HCT116 (cell line): ENCODE measurements around the gene TRIM10.

ENCODE experiments used
- EZH2phosphoT487 ChIP-seq: fragments of 200-600 bp; IDR thresholded peaks from 2 replicates; pipeline ENCODE4 v1.6.1; 2018; ENCODE audit warnings: antibody characterized with exemption, borderline replicate concordance
- MAX ChIP-seq: IDR thresholded peaks from 2 replicates; pipeline ENCODE4 v1.6.1; 2012
- SIN3A ChIP-seq: IDR thresholded peaks from 2 replicates; pipeline ENCODE4 v1.6.1; 2012; ENCODE audit warnings: low read depth
- SP1 ChIP-seq: IDR thresholded peaks from 2 replicates; pipeline ENCODE4 v1.6.1; 2012; ENCODE audit warnings: low read depth

- TF ChIP-seq EZH2phosphoT487 (no peak), SIN3A (no peak), MAX (no peak), SP1 (no peak)
Observed at GRCh38 chr6:30160008-30160784, 815 bp downstream of the TRIM10 start.
